T-cell (primary cell): ENCODE measurements around the gene DAO. TPM values are rescaled to one million over a fixed set of nuclear protein-coding genes. Genes with fewer than 3 reads are reported as not detected.
"Not testable (repeated sequence)": the region's sequence is repeated elsewhere in the genome, so short reads cannot be mapped to it uniquely, and the experiment has no call there.

ENCODE experiments used
- ATAC-seq, 4 experiments: fragments of 200-7000 bp in 3 of 4; fragments of 150-1000 bp in 1 of 4; cut with Tn5 transposase; replicated peaks in 1 of 4; 1 replicate in 3 of 4; 2 replicates in 1 of 4; pipeline ENCODE4 v1.10.0; 2021; ENCODE audit warnings: moderate library complexity in 3 of 4, mild to moderate bottlenecking in 2 of 4, moderate number of reproducible peaks in 1 of 4
- CTCF ChIA-PET, 2 donors: fragments of 300-600 bp; sonication (Branson Sonifier 250); formaldehyde crosslinking; loops; one replicate each; lab custom pipeline; 2022; ENCODE audit warnings: antibody characterized with exemption in 2 of 2; lab: Charles Lee
- POLR2A ChIA-PET, 2 donors: fragments of 300-600 bp; sonication (Branson Sonifier 250); formaldehyde crosslinking; loops; one replicate each; lab custom pipeline; 2022; ENCODE audit warnings: antibody characterized with exemption in 2 of 2; lab: Charles Lee
- DNase-seq, 35 experiments: peaks; one replicate each; pipeline versions ENCODE4 v3.0.0 to v3.0.0-alpha.2; 2013 to 2023
- H3K27ac ChIP-seq: one replicate; pipeline ENCODE4 v1.5.1; 2013; ENCODE audit warnings: low read length
- H3K27me3 ChIP-seq, 2 experiments: replicated peaks in 1 of 2; 1 replicate in 1 of 2; 2 replicates in 1 of 2; pipeline versions ENCODE4 v1.6.1 to v1.7.0; 2013; ENCODE audit warnings: low read length in 1 of 2, mixed read lengths in 1 of 2; ENCODE audit not compliant: control insufficient read depth in 2 of 2, insufficient read depth in 2 of 2; ENCODE audit errors: extremely low read depth in 1 of 2
- H3K36me3 ChIP-seq, 2 donors: 1 replicate in 1 of 2; 2 replicates in 1 of 2; pipeline versions ENCODE4 v1.6.1 to v1.7.0; 2013; ENCODE audit warnings: low read length in 1 of 2; ENCODE audit not compliant: control insufficient read depth in 2 of 2, insufficient read depth in 1 of 2; ENCODE audit errors: extremely low read depth in 1 of 2
- H3K4me1 ChIP-seq, 2 experiments: 1 replicate in 1 of 2; 2 replicates in 1 of 2; pipeline versions ENCODE4 v1.6.1 to v1.7.0; 2013; ENCODE audit warnings: low read length in 2 of 2, mixed read lengths in 1 of 2; ENCODE audit not compliant: insufficient read depth in 2 of 2, control insufficient read depth in 1 of 2; ENCODE audit errors: extremely low read depth in 1 of 2
- H3K4me3 ChIP-seq, 2 donors: 1 replicate in 1 of 2; 2 replicates in 1 of 2; pipeline versions ENCODE4 v1.5.1 to v1.7.0; 2013; ENCODE audit warnings: mild to moderate bottlenecking in 2 of 2, low read length in 1 of 2, moderate library complexity in 1 of 2; ENCODE audit not compliant: control insufficient read depth in 1 of 2; ENCODE audit errors: extremely low read depth in 1 of 2
- H3K9me3 ChIP-seq: 2 replicates; pipeline ENCODE4 v1.7.0; 2013
- H3K27ac Mint-ChIP-seq, 2 donors: one replicate each; pipeline ENCODE4 v1.8.0; 2020 to 2021; ENCODE audit warnings: mild to moderate bottlenecking in 2 of 2, mixed read lengths in 2 of 2
- H3K27me3 Mint-ChIP-seq, 2 donors: one replicate each; pipeline ENCODE4 v1.8.0; 2021 to 2022; ENCODE audit warnings: mixed read lengths in 2 of 2
- H3K36me3 Mint-ChIP-seq: one replicate; pipeline ENCODE4 v1.8.0; 2021; ENCODE audit warnings: mixed read lengths
- H3K4me1 Mint-ChIP-seq, 3 donors: one replicate each; pipeline ENCODE4 v1.8.0; 2020 to 2022; ENCODE audit warnings: mixed read lengths in 3 of 3, mild to moderate bottlenecking in 1 of 3
- H3K4me3 Mint-ChIP-seq, 3 donors: one replicate each; pipeline ENCODE4 v1.8.0; 2020 to 2022; ENCODE audit warnings: mild to moderate bottlenecking in 3 of 3, mixed read lengths in 3 of 3, moderate library complexity in 3 of 3
- H3K9me3 Mint-ChIP-seq, 3 donors: one replicate each; pipeline ENCODE4 v1.8.0; 2020 to 2022; ENCODE audit warnings: mixed read lengths in 3 of 3
- WGBS: methylation state at CpG from one replicate; pipeline ENCODE4 v1.1.5; 2013; ENCODE audit warnings: missing lambda C conversion rate; ENCODE audit not compliant: insufficient coverage; 5-methylcytosine and 5-hydroxymethylcytosine counted together
- total RNA-seq, 35 experiments: library from RNA in 6 of 35; stranded (reverse) in 6 of 35; fragments of 120-200 nt in 1 of 35; gene quantifications; one replicate each; pipeline versions ENCODE4 v1.2.1 to v1.2.4 and lab custom pipeline; 2013 to 2026

DAO gene
- total RNA-seq, 5 donors from 2014 or later (not counting 1 experiment from before 2014, with no cell fraction given) = not detected

GRCh38 chr12:108861878-108862587, 17.9 kb upstream of the DAO start:
- no peaks in the 10 kb centered on the region for H3K36me3 Mint-ChIP-seq
- Histone ChIP-seq H3K27me3 (peaks cover 0 to 11% of the 10 kb centered on the region in 2 experiments), H3K4me3 (no peak overlapping the region), H3K27ac (no peak overlapping the region), H3K36me3 (no peaks in the 10 kb centered on the region), H3K9me3 (no peaks in the 10 kb centered on the region), H3K4me1 (peaks cover 5 to 12% of the 10 kb centered on the region in 2 experiments)
- peaks cover 15 to 31% (median 18%) of the 10 kb centered on the region in 3 donors for H3K4me1 Mint-ChIP-seq
- ATAC-seq = no peak
- H3K27me3 Mint-ChIP-seq = no peaks in the 10 kb centered on the region
- ChIA-PET POLR2A (interaction anchor here in 1 of 2 donors (0.5 to 0.7 kb wide), 2 partner anchors 65 to 116 kb away, joined by 3 to 12 read pairs; no protein-coding TSS in a partner anchor), CTCF (no interaction called here)
- DNase-seq = peak in 1 of 35 experiments; percentile 19
- 88% methylated on average over 2 of the region's 6 CpGs for WGBS
- no peaks in the 10 kb centered on the region for H3K9me3 Mint-ChIP-seq
- no peak overlapping the region for H3K27ac Mint-ChIP-seq
- H3K4me3 Mint-ChIP-seq = no peak overlapping the region

- Mint-ChIP-seq H3K27me3 (no peaks in the 10 kb centered on the region), H3K9me3 (no peaks in the 10 kb centered on the region), H3K4me3 (no peak overlapping the region), H3K4me1 (peaks cover 15 to 31% (median 18%) of the 10 kb centered on the region in 3 donors), H3K36me3 (no peaks in the 10 kb centered on the region), H3K27ac (no peak overlapping the region)
- Histone ChIP-seq H3K4me1 (peaks cover 5 to 12% of the 10 kb centered on the region in 2 experiments), H3K36me3 (no peaks in the 10 kb centered on the region), H3K27ac (no peak overlapping the region), H3K9me3 (no peaks in the 10 kb centered on the region), H3K27me3 (peaks cover 0 to 11% of the 10 kb centered on the region in 2 experiments), H3K4me3 (no peak overlapping the region)
- WGBS = 100% methylated on average over 1 of the region's 3 CpGs
- CTCF ChIA-PET = interaction anchor here in 1 of 2 donors (0.7 kb wide), 1 partner anchor 197 kb away, joined by 4 read pairs; no protein-coding TSS in a partner anchor
- ATAC-seq (no peak), DNase-seq (no peak)
- POLR2A ChIA-PET = interaction anchor here in 1 of 2 donors (0.5 kb wide), 1 partner anchor 65 kb away, joined by 3 read pairs; no protein-coding TSS in a partner anchor
Measured at GRCh38 chr12:108862588-108862959, 17.3 kb upstream of the DAO start.

GRCh38 chr12:108865169-108865568, 14.7 kb upstream of the DAO start:
- CTCF ChIA-PET = no interaction called here
- DNase-seq = no peak
- H3K27ac Mint-ChIP-seq = no peak overlapping the region
- WGBS = no CpG with 5 or more reads among the region's 4 CpGs
- no peak for ATAC-seq
- no peaks in the 10 kb centered on the region for H3K36me3 Mint-ChIP-seq
- H3K27me3 ChIP-seq = peaks cover 0 to 5% of the 10 kb centered on the region in 2 experiments
- POLR2A ChIA-PET = no interaction called here
- H3K36me3 ChIP-seq = no peaks in the 10 kb centered on the region
- H3K27me3 Mint-ChIP-seq = no peaks in the 10 kb centered on the region
- H3K9me3 Mint-ChIP-seq = no peaks in the 10 kb centered on the region
- H3K27ac ChIP-seq = no peak overlapping the region
- peaks cover 0 to 12% (median 0%) of the 10 kb centered on the region in 3 donors for H3K4me1 Mint-ChIP-seq
- H3K4me3 ChIP-seq = no peak overlapping the region
- no peak overlapping the region for H3K4me3 Mint-ChIP-seq
- no peaks in the 10 kb centered on the region for H3K4me1 ChIP-seq
- H3K9me3 ChIP-seq = no peaks in the 10 kb centered on the region

GRCh38 chr12:108866083-108866482, 13.8 kb upstream of the DAO start:
- CTCF ChIA-PET, H3K4me1 ChIP-seq, H3K27ac Mint-ChIP-seq, H3K36me3 Mint-ChIP-seq, H3K4me1 Mint-ChIP-seq, H3K4me3 Mint-ChIP-seq, H3K36me3 ChIP-seq, H3K4me3 ChIP-seq, ATAC-seq, DNase-seq, H3K27ac ChIP-seq, H3K9me3 Mint-ChIP-seq, H3K9me3 ChIP-seq, H3K27me3 Mint-ChIP-seq, H3K27me3 ChIP-seq: not testable (repeated sequence)
- POLR2A ChIA-PET = interaction anchor here in 1 of 2 donors (0.6 kb wide), 1 partner anchor 34 kb away, joined by 3 read pairs; no protein-coding TSS in a partner anchor
- WGBS = 100% methylated on average over 5 of the region's 10 CpGs

GRCh38 chr12:108868781-108869180, 11.1 kb upstream of the DAO start:
- Mint-ChIP-seq H3K27ac (no peak overlapping the region), H3K4me3 (no peak overlapping the region), H3K4me1 (no peaks in the 10 kb centered on the region), H3K27me3 (no peaks in the 10 kb centered on the region), H3K36me3 (no peaks in the 10 kb centered on the region), H3K9me3 (no peaks in the 10 kb centered on the region)
- Histone ChIP-seq H3K27ac (no peak overlapping the region), H3K27me3 (peaks cover 0 to 5% of the 10 kb centered on the region in 2 experiments), H3K4me3 (no peak overlapping the region), H3K9me3 (no peaks in the 10 kb centered on the region), H3K4me1 (no peaks in the 10 kb centered on the region), H3K36me3 (no peaks in the 10 kb centered on the region)
- WGBS = no CpG with 5 or more reads among the region's 4 CpGs
- DNase-seq = no peak
- ChIA-PET POLR2A (interaction anchor here (0.6 kb wide), 2 partner anchors 19 to 1417 kb away, joined by 3 to 6 read pairs; no protein-coding TSS in a partner anchor), CTCF (no interaction called here)
- ATAC-seq = no peak

GRCh38 chr12:108875280-108875679, 4.6 kb upstream of the DAO start:
- ATAC-seq (no peak), DNase-seq (no peak)
- Histone ChIP-seq H3K4me3 (no peak overlapping the region), H3K27me3 (peaks cover 0 to 13% of the 10 kb centered on the region in 2 experiments), H3K27ac (no peak overlapping the region), H3K4me1 (no peaks in the 10 kb centered on the region), H3K9me3 (no peaks in the 10 kb centered on the region), H3K36me3 (no peaks in the 10 kb centered on the region)
- no peaks in the 10 kb centered on the region for H3K27me3 Mint-ChIP-seq
- no CpG with 5 or more reads among the region's 1 CpG for WGBS
- no peaks in the 10 kb centered on the region for H3K36me3 Mint-ChIP-seq
- CTCF ChIA-PET = interaction anchor here in 1 of 2 donors (0.6 kb wide), 1 partner anchor 515 kb away, joined by 10 read pairs; no protein-coding TSS in a partner anchor
- POLR2A ChIA-PET = no interaction called here
- H3K27ac Mint-ChIP-seq = no peak overlapping the region
- peaks cover 0 to 2% (median 0%) of the 10 kb centered on the region in 3 donors for H3K4me1 Mint-ChIP-seq
- H3K4me3 Mint-ChIP-seq = no peak overlapping the region
- H3K9me3 Mint-ChIP-seq = peaks cover 0 to 4% (median 0%) of the 10 kb centered on the region in 3 donors
